Fibroblast of villous mesenchyme (primary cell): ENCODE data around the gene MYH4. TPM values are rescaled to one million over a fixed set of nuclear protein-coding genes. Genes with fewer than 3 reads are reported as not detected.

Experiments
- DNase-seq: peaks from one replicate; pipeline ENCODE4 v3.0.0-alpha.2; 2010; ENCODE audit warnings: low read depth
- H3K4me3 ChIP-seq: 2 replicates; pipeline ENCODE4 v1.5.1; 2011; ENCODE audit warnings: low read depth, mild to moderate bottlenecking, low read length
- CTCF ChIP-seq: IDR thresholded peaks from 2 replicates; pipeline ENCODE4 v1.5.1; 2012; ENCODE audit warnings: low read depth, mild to moderate bottlenecking, low read length; ENCODE audit not compliant: insufficient read depth
- total RNA-seq: library from RNA; depleted of rRNA; stranded (reverse); fragments of >200 nt; gene quantifications from 2 replicates; pipeline ENCODE4 v1.2.3, GENCODE V29; 2012

MYH4 gene
- total RNA-seq, 1 donor: not detected

- no peak overlapping the region for H3K4me3 ChIP-seq
- no peak for DNase-seq
- no peak for TF ChIP-seq CTCF
These were observed 54.2 kb downstream of the MYH4 start for GRCh38 chr17:10415161-10415560.

GRCh38 chr17:10403589-10403988, 65.8 kb downstream of the MYH4 start:
- H3K4me3 ChIP-seq: no peak overlapping the region
- TF ChIP-seq CTCF: no peak
- no peak for DNase-seq

GRCh38 chr17:10398352-10398751, 71.0 kb downstream of the MYH4 start:
- no peak for DNase-seq
- TF ChIP-seq CTCF: no peak
- H3K4me3 ChIP-seq: no peak overlapping the region

- no peak for TF ChIP-seq CTCF
- no peak overlapping the region for H3K4me3 ChIP-seq
- no peak for DNase-seq
These were observed 72.7 kb downstream of the MYH4 start for GRCh38 chr17:10396524-10397163.

GRCh38 chr17:10394201-10394887, 75.0 kb downstream of the MYH4 start:
- H3K4me3 ChIP-seq: no peak overlapping the region
- no peak for DNase-seq
- TF ChIP-seq CTCF: no peak

Other genes starting within 250 kb of the MYH4 start
- not detected in 2 replicates for gene MYH13, start 96.6 kb downstream of the MYH4 start, total RNA-seq
- gene MYH8, start 47.6 kb downstream of the MYH4 start, total RNA-seq: not detected in 2 replicates
- not detected in 2 replicates for gene MYH1, start 49.0 kb upstream of the MYH4 start, total RNA-seq
- under 0.01 TPM in 1 of 2 replicates, not detected in the other for gene MYH2, start 80.1 kb upstream of the MYH4 start, total RNA-seq
- 0.43 and 0.97 TPM in 2 replicates for gene MYH3, start 187.8 kb upstream of the MYH4 start, total RNA-seq
- gene SCO1, start 228.0 kb upstream of the MYH4 start, total RNA-seq: 17.3 and 38.3 TPM in 2 replicates
- gene ADPRM, start 228.0 kb upstream of the MYH4 start, total RNA-seq: 7.7 and 10.8 TPM in 2 replicates